G401 (cell line): Measurements from ENCODE around the gene GRB10. TPM values are rescaled to one million over a fixed set of nuclear protein-coding genes. Genes with fewer than 3 reads are reported as not detected.

Experiments
- DNase-seq: peaks from one replicate; pipeline ENCODE4 v3.0.0-alpha.2; 2015; ENCODE audit warnings: low spot score
- in situ Hi-C: cut with HindIII; loops from 2 replicates; pipeline ENCODE4 v1.10.0; 2016; ENCODE audit warnings: low sequenced_read_pairs, mixed read lengths
- total RNA-seq: library from RNA; depleted of rRNA; stranded (reverse); fragments of >200 nt; shearing (Covaris generic); gene quantifications from 2 replicates; pipeline ENCODE4 v1.2.3, GENCODE V29; 2014

Gene GRB10
- total RNA-seq, 1 experiment from 2014 or later, result not detected

- in situ Hi-C loops, result no loop called here
- DNase-seq, result no peak
These were observed 98.5 kb downstream of the GRB10 start for GRCh38 chr7:50684011-50684712.

- DNase-seq, result no peak
- in situ Hi-C loops, result no loop called here
These were observed 100.1 kb downstream of the GRB10 start for GRCh38 chr7:50682573-50682972.

GRCh38 chr7:50682079-50682478, 100.6 kb downstream of the GRB10 start:
- no peak for DNase-seq
- in situ Hi-C loops, result no loop called here

GRCh38 chr7:50681432-50682045, 101.2 kb downstream of the GRB10 start:
- in situ Hi-C loops, result no loop called here
- DNase-seq, result no peak

GRCh38 chr7:50679218-50680007, 103.3 kb downstream of the GRB10 start:
- in situ Hi-C loops, result no loop called here
- DNase-seq, result peak; percentile 67

GRCh38 chr7:50678586-50678985, 104.1 kb downstream of the GRB10 start:
- no peak for DNase-seq
- in situ Hi-C loops, result no loop called here

- in situ Hi-C loops, result no loop called here
- no peak for DNase-seq
These were observed 105.1 kb downstream of the GRB10 start for GRCh38 chr7:50677638-50677996.

GRCh38 chr7:50676740-50677637, 105.7 kb downstream of the GRB10 start:
- in situ Hi-C loops, result no loop called here
- no peak for DNase-seq

GRCh38 chr7:50676079-50676478, 106.6 kb downstream of the GRB10 start:
- in situ Hi-C loops, result no loop called here
- no peak for DNase-seq

- DNase-seq, result peak; percentile 71
- in situ Hi-C loops, result no loop called here
These were observed 107.5 kb downstream of the GRB10 start for GRCh38 chr7:50674896-50675835.

GRCh38 chr7:50674299-50674698, 108.4 kb downstream of the GRB10 start:
- in situ Hi-C loops, result no loop called here
- no peak for DNase-seq

GRCh38 chr7:50673096-50673495, 109.6 kb downstream of the GRB10 start:
- no peak for DNase-seq
- in situ Hi-C loops, result no loop called here

- in situ Hi-C loops, result no loop called here
- DNase-seq, result no peak
These were observed 110.7 kb downstream of the GRB10 start for GRCh38 chr7:50672045-50672444.

- DNase-seq, result no peak
- in situ Hi-C loops, result no loop called here
These were observed 111.3 kb downstream of the GRB10 start for GRCh38 chr7:50671386-50671785.

- in situ Hi-C loops, result no loop called here
- DNase-seq, result no peak
These were observed 112.8 kb downstream of the GRB10 start for GRCh38 chr7:50669890-50670289.

GRCh38 chr7:50667789-50668226, 114.9 kb downstream of the GRB10 start:
- DNase-seq, result peak; percentile 76

GRCh38 chr7:50667338-50667737, 115.4 kb downstream of the GRB10 start:
- in situ Hi-C loops, result no loop called here
- peak; percentile 50 for DNase-seq

More at GRCh38 chr7:50667789-50668226, 114.9 kb downstream of the GRB10 start:
- in situ Hi-C loops, result no loop called here

- no peak for DNase-seq
- in situ Hi-C loops, result no loop called here
These were observed 116.6 kb downstream of the GRB10 start for GRCh38 chr7:50666124-50666496.
